Heart right ventricle (tissue), 16 donors: ENCODE results near the gene IRX4. TPM values are rescaled to one million over a fixed set of nuclear protein-coding genes. Genes with fewer than 3 reads are reported as not detected.

Source experiments
- ATAC-seq, 8 donors: fragments of 200-7000 bp; cut with Tn5 transposase; one replicate each; pipeline ENCODE4 v1.9.1; 2020; ENCODE audit warnings: mild to moderate bottlenecking in 8 of 8, moderate library complexity in 8 of 8, moderate number of reproducible peaks in 1 of 8
- DNase-seq, 2 donors: peaks; one replicate each; pipeline ENCODE4 v3.0.0-alpha.2; 2020
- H3K27ac ChIP-seq, 10 donors: fragments of 200-600 bp; sonication (generic) in 2 of 10; one replicate each; pipeline versions ENCODE4 v1.5.0 to v1.8.0; 2020 to 2022; ENCODE audit warnings: mild to moderate bottlenecking in 3 of 10
- H3K27me3 ChIP-seq, 7 donors: fragments of 200-600 bp; one replicate each; pipeline ENCODE4 v1.8.0; 2021 to 2022; ENCODE audit warnings: mild to moderate bottlenecking in 2 of 7
- H3K36me3 ChIP-seq, 9 donors: fragments of 200-600 bp; sonication (generic) in 1 of 9; one replicate each; pipeline versions ENCODE4 v1.5.0 to v1.8.0; 2020 to 2022; ENCODE audit warnings: mild to moderate bottlenecking in 2 of 9
- H3K4me1 ChIP-seq, 9 donors: fragments of 200-600 bp; sonication (generic) in 1 of 9; one replicate each; pipeline versions ENCODE4 v1.5.0 to v1.8.0; 2020 to 2022; ENCODE audit warnings: mild to moderate bottlenecking in 4 of 9
- H3K4me3 ChIP-seq, 10 donors: fragments of 200-600 bp; sonication (generic) in 2 of 10; one replicate each; pipeline versions ENCODE4 v1.5.0 to v1.8.0; 2020 to 2022; ENCODE audit warnings: mild to moderate bottlenecking in 7 of 10, moderate library complexity in 2 of 10
- H3K9me3 ChIP-seq, 11 donors: fragments of 200-600 bp in 10 of 11; sonication (generic) in 2 of 11; one replicate each; pipeline versions ENCODE4 v1.5.0 to v1.8.0; 2013 to 2022; ENCODE audit warnings: mild to moderate bottlenecking in 2 of 11, control low read depth in 1 of 11, moderate library complexity in 1 of 11
- WGBS, 2 donors: extraction: QIAGEN DNeasy Blood & Tissue Kit; methylation state at CpG; one replicate each; pipeline ENCODE4 v1.1.7; 2013; ENCODE audit warnings: inconsistent platforms in 1 of 2; 5-methylcytosine and 5-hydroxymethylcytosine counted together
- intact Hi-C, 10 donors: fragments of 100-400 bp; cut with DNase I; formaldehyde crosslinking; loops; one replicate each; pipeline versions ENCODE4 v1.11.1 to v1.14.2; 2022
- polyA plus RNA-seq, 2 donors: library from polyadenylated mRNA; stranded (reverse); fragments of 200-250 nt; gene quantifications; one replicate each; pipeline ENCODE4 v1.2.3, GENCODE V29; 2013
- total RNA-seq, 10 donors: library from RNA; stranded (reverse); fragmentation: NEBNext Ultra II Directional in 3 of 10; extraction: Animal tissue kit (Norgen Biotek cat#: 25700) in 3 of 10; gene quantifications; one replicate each; pipeline versions ENCODE4 v1.2.1 to v1.2.4, GENCODE V29; 2021 to 2023
- TF ChIP-seq, protein P1 (sequence below), 9 donors: fragments of 200-600 bp; sonication (generic) in 2 of 9; IDR thresholded peaks; one replicate each; pipeline versions ENCODE4 v1.5.0 to v1.8.0; 2021 to 2022; ENCODE audit warnings: antibody characterized with exemption in 9 of 9, mild to moderate bottlenecking in 5 of 9, moderate library complexity in 1 of 9
- donor health status: Arrhythmogenic right ventricular cardiomyopathy.
- donor health status: ischemic (EF 13 %, LVEDD 7.1; RV severe dilation, severe dysfunction).
- donor health status: healthy with polysubstance abuse.
- donor health status: DM: no; HTN: yes; CAD: no.
- donor health status: DM: no; HTN: no; CAD: no.
- donor health status: ischemic (EF 25% LVEDD 6.9; RV normal size, moderate dysfunction).
- donor health status: ischemic (EF 25% LVEDD 5.7; RV mildly dilated, moderate dysfunction).
- donor health status: healthy.
- donor health status: DM: yes; HTN: yes; CAD: no.
- donor health status: Ischemic cardiomyopathy.
- donor health status: ischemic (EF 35%, LVEDD 5.7; RV mildly dilated, moderate dysfunction).
- donor health status: nonischemic (EF 11% LVEDD 7.7; RV severe dilation, severe dysfunction).
- donor health status: DM: yes; HTN: yes; CAD: no.
- donor health status: PGD.
- donor health status: ischemic (EF 29% LVEDD 5.4; RV normal size, mild dysfunction).
- donor health status: nonischemic (EF 23%, LVEDD 6.1; RV moderate dilation, normal function).

IRX4 gene
- total and polyA plus RNA-seq, 12 donors: 6.1 to 19.1 (median 11.2) TPM

GRCh38 chr5:1930501-1930879, 47.8 kb upstream of the IRX4 start:
- Histone ChIP-seq H3K4me1 (peaks cover 0 to 15% (median 0%) of the 10 kb centered on the region in 9 donors), H3K27ac (peak overlapping the region; percentile 53 to 86 (median 84)), H3K9me3 (no peaks in the 10 kb centered on the region), H3K27me3 (peaks cover 0 to 43% (median 23%) of the 10 kb centered on the region in 7 donors), H3K4me3 (peak overlapping the region; percentile 10 to 68 (median 54)), H3K36me3 (peaks cover 0 to 5% (median 0%) of the 10 kb centered on the region in 9 donors)
- no peak for DNase-seq
- intact Hi-C loops: loop anchor here in 2 of 10 donors (5.0 kb wide), 2 partner anchors 38 to 128 kb away; partner anchors contain the start of gene NDUFS6 (in 1 of the 2)
- ATAC-seq: peak; percentile 26 to 69 (median 52)
- WGBS, 2 donors: 12 to 15% methylated on average over 18 to 27 of the region's 27 CpGs
- TF ChIP-seq, protein P1, sequence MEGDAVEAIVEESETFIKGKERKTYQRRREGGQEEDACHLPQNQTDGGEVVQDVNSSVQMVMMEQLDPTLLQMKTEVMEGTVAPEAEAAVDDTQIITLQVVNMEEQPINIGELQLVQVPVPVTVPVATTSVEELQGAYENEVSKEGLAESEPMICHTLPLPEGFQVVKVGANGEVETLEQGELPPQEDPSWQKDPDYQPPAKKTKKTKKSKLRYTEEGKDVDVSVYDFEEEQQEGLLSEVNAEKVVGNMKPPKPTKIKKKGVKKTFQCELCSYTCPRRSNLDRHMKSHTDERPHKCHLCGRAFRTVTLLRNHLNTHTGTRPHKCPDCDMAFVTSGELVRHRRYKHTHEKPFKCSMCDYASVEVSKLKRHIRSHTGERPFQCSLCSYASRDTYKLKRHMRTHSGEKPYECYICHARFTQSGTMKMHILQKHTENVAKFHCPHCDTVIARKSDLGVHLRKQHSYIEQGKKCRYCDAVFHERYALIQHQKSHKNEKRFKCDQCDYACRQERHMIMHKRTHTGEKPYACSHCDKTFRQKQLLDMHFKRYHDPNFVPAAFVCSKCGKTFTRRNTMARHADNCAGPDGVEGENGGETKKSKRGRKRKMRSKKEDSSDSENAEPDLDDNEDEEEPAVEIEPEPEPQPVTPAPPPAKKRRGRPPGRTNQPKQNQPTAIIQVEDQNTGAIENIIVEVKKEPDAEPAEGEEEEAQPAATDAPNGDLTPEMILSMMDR (IDR thresholded peaks at IDR 0.05): no peak

DNA sequence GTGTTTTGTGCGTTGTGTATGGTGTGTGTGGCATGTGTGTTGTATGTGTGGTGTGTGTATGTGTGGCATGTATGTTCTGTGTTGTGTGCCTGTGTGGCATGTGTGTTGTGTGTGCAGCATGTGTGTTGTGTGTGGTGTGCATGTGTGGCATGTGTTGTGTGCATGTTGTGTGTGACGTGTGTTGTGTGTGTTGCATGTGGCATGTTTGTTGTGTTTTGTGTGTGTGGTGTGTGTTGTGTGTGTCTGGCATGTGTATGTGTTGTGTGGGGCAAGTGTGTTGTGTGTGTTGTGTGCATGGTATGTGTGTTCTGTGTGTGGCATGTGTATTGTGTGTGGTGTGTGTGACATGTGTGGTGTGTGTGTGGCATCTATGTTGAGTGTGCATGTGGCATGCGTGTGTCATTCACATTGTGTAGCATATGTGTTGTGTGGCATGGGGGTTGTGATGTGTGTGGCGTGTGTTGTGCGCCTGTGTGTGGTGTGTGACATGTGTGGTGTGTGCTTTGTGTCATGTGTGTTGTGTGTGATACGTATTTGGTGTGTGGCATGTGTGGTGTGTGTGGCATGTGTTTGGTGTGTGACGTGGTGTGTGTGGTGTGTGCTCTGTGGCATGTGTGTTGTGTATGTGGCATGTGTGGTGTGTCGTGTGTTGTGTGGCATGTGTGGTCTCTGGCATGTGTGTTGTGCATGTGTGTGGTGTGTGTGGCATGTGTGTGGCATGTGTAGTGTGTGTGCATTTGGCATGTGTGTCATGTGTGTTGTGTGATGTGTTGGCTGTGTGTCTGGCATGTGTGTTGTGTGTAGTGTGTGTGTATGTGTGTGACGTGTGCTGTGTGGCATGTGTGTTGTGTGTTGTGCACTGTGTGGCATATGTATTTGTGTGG, 46.6 kb upstream of the IRX4 start:
- TF ChIP-seq, protein P1 (IDR thresholded peaks at IDR 0.05): no peak
- DNase-seq (no peak), ATAC-seq (no peak)
- WGBS, 2 donors: 85 to 86% methylated on average over 9 of the region's 9 CpGs
- intact Hi-C loops: loop anchor here in 1 of 10 donors (5.0 kb wide), 1 partner anchor 42 kb away; no protein-coding TSS in a partner anchor
- no peaks in the 10 kb centered on the region for H3K36me3 ChIP-seq
- peaks cover 0 to 15% (median 0%) of the 10 kb centered on the region in 9 donors for H3K4me1 ChIP-seq
- no peaks in the 10 kb centered on the region for H3K9me3 ChIP-seq
- no peak overlapping the region for H3K27ac ChIP-seq
- H3K27me3 ChIP-seq: peaks cover 0 to 43% (median 26%) of the 10 kb centered on the region in 7 donors
- H3K4me3 ChIP-seq: no peak overlapping the region

DNA sequence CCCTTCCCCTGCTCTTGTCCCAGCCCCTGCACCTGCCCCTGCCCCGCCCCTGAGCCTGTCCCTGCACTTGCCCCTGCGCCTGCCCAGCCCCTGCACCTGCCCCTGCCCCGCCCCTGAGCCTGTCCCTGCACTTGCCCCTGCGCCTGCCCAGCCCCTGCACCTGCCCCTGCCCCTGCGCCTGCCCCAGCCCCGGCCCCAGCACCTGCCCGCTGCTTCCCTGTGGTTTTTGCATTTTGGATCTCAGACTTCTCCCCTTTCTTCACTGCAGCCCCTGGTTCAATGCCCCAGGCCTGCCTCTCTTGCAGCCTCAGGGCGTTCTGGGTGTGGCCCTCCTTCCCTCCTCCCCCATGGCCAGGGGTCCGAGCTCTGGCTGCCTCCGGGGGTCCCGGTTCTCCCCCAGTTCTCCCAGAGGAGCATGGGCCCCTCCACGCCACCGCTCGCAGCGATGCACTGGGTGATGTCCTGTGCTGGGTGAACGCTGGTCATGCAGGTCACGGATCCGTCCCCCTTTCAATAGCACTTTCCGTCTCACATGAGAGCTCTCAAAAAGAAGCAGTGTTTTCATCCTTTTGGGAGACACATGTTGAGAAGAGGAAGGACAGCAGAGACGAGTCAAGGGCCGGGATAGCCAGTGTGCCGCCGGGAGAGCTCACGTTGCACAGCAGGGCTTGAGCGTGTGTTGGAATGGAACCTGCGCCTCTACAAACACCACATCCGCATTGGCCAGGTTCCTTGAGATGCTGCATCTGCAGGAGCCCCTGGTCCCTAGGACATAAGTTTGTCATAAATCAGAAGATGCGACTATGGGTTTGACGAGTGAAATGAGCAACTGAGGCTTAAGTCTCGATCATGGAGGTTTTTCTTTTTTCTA, 44.0 kb upstream of the IRX4 start:
- Histone ChIP-seq H3K4me1 (peaks cover 0 to 12% (median 0%) of the 10 kb centered on the region in 9 donors), H3K27ac (no peak overlapping the region), H3K9me3 (no peaks in the 10 kb centered on the region), H3K4me3 (no peak overlapping the region), H3K27me3 (peaks cover 0 to 39% (median 29%) of the 10 kb centered on the region in 7 donors), H3K36me3 (no peaks in the 10 kb centered on the region)
- WGBS, 2 donors: 76 to 80% methylated on average over 29 to 30 of the region's 30 CpGs
- DNase-seq: no peak
- intact Hi-C loops: loop anchor here in 1 of 10 donors (5.0 kb wide), 1 partner anchor 39 kb away; no protein-coding TSS in a partner anchor
- no peak for ATAC-seq
- TF ChIP-seq, protein P1 (IDR thresholded peaks at IDR 0.05): no peak

DNA sequence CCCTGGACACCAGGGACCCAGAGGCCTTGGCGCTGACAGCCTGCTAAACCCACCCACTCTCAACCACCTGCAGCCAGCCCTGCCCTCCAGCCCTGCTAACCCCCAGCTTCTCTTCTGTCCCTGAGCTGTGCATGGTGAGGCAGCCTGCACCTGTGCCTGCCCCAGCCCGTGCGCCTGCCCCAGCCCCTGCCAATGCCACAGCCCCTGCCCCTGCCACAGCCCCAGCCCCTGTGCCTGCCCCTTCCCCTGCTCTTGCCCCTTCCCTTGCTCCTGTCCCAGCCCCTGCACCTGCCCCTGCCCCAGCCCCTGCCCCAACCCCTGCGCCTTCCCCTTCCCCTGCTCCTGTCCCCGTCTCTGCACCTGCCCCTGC, 43.3 kb upstream of the IRX4 start:
- Histone ChIP-seq H3K36me3 (no peaks in the 10 kb centered on the region), H3K4me3 (no peak overlapping the region), H3K27me3 (peaks cover 0 to 33% (median 23%) of the 10 kb centered on the region in 7 donors), H3K27ac (no peak overlapping the region), H3K9me3 (no peaks in the 10 kb centered on the region), H3K4me1 (peaks cover 0 to 8% (median 0%) of the 10 kb centered on the region in 9 donors)
- 61 to 81% methylated on average over 3 to 4 of the region's 5 CpGs for WGBS, 2 donors
- no peak for ATAC-seq
- TF ChIP-seq, protein P1 (IDR thresholded peaks at IDR 0.05): no peak
- no peak for DNase-seq
- intact Hi-C loops: loop anchor here in 1 of 10 donors (5.0 kb wide), 1 partner anchor 39 kb away; no protein-coding TSS in a partner anchor
